BJ (cell line): ENCODE results near the gene TTC21A. TPM values are rescaled to one million over a fixed set of nuclear protein-coding genes. Genes with fewer than 3 reads are reported as not detected.

Source experiments
- CTCF ChIA-PET: fragments of 350-600 bp; formaldehyde crosslinking; extraction: SDS; loops from one replicate; lab custom pipeline; 2021; ENCODE audit warnings: antibody characterized with exemption, inconsistent platforms; lab: Yijun Ruan, JAX
- POLR2A ChIA-PET: fragments of 300-600 bp; sonication (Branson Sonifier 250); formaldehyde crosslinking; extraction: SDS; loops from one replicate; lab custom pipeline; 2021; ENCODE audit warnings: antibody characterized with exemption; lab: Charles Lee
- DNase-seq: peaks from one replicate; pipeline ENCODE4 v3.0.0-alpha.2; 2011; ENCODE audit warnings: low read depth
- H3K27me3 ChIP-seq: 2 replicates; pipeline ENCODE4 v1.6.0; 2011; ENCODE audit warnings: low read length; ENCODE audit not compliant: control insufficient read depth, insufficient read depth
- H3K36me3 ChIP-seq: 2 replicates; pipeline ENCODE4 v1.5.1; 2011; ENCODE audit warnings: low read length; ENCODE audit not compliant: control insufficient read depth, insufficient read depth
- H3K4me3 ChIP-seq: 2 replicates; pipeline ENCODE4 v1.5.1; 2011; ENCODE audit warnings: low read depth, mild to moderate bottlenecking, control low read depth, low read length
- CTCF ChIP-seq: IDR thresholded peaks from 2 replicates; pipeline ENCODE4 v1.5.1; 2011; ENCODE audit warnings: low read depth, mild to moderate bottlenecking, control low read depth, inconsistent platforms, low read length, moderate library complexity; ENCODE audit not compliant: insufficient read depth
- polyA plus RNA-seq: library from polyadenylated mRNA; depleted of rRNA; stranded (reverse); fragments of >200 nt; gene quantifications from 2 replicates; pipeline ENCODE4 v1.2.3, GENCODE V29; 2011

TTC21A gene
- polyA plus RNA-seq, 1 experiment, result 2.3 TPM

DNA sequence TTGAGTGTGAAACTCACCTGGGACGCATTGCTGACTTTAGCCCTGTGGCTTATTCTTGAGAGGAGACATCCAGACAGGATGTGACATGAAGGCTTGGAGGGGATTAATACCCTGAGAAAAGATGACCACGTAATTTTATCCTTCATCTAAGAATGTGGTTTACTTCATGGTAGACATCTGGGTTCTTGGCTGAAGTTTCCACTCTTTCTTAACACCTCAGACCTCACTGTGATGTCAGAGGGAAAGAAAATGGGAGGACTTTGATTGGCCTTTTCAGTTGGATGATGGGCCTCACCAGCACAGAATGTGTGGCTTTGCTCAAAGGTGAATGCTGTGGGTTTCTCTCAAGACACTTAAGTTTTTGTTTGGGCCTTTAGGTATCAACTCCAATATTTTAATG is 16.6 kb upstream of the TTC21A start:
- TF ChIP-seq CTCF, result no peak
- DNase-seq, result no peak
- CTCF ChIA-PET, result interaction anchor here (1.9 kb wide), 1 partner anchor 197 kb away, joined by 5 read pairs; no protein-coding TSS in a partner anchor

DNA sequence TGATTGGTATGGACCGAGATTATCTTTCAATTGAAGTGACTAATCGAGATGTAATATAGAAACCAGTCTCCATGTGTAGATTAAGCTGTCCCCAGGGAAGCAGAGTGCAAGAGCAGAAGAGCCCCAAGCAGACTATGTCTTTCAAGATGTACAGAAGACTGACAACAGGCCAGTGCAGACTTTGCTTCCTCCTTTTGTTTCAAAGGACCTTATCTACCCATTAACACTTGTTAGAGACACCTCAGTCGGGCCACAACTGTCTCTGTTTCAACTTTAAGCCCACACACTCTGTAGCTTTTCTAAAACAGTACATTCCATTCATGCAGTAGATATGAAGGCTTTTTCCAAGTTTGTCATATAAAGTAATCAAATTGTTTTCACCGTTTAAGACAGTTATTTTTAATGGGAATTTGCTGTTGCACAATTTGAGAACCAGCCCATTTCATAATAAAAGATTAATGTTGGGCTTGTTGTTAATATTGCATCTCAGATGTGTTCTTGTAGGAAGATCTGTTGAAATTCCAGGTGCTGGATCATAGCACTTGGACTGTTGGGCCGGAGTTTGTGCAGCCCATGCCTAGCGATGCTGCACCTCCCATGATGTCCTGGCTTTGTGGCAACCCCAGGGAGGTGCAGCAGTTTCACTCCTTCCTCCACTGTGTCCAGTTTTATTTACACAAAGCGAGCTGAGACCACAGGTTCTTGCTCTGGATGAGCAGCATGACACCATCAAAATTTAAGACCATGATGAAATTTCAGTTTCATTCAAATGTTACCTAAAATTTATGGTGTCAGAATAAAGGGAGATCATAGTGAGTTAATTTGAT is 12.4 kb upstream of the TTC21A start:
- Histone ChIP-seq H3K36me3 (peaks cover 34% of the 10 kb centered on the region), H3K27me3 (no peaks in the 10 kb centered on the region), H3K4me3 (no peak overlapping the region)
- CTCF ChIA-PET, result interaction anchor here (2.6 kb wide), 1 partner anchor 197 kb away, joined by 11 read pairs; no protein-coding TSS in a partner anchor
- POLR2A ChIA-PET, result interaction anchor here (0.6 kb wide), 1 partner anchor 42 kb away, joined by 3 read pairs; no protein-coding TSS in a partner anchor
- no peak for DNase-seq
- no peak for TF ChIP-seq CTCF

More for the DNA sequence above, 16.6 kb upstream of the TTC21A start:
- peaks cover 8% of the 10 kb centered on the region for H3K36me3 ChIP-seq
- POLR2A ChIA-PET, result no interaction called here
- H3K4me3 ChIP-seq, result no peak overlapping the region
- H3K27me3 ChIP-seq, result no peaks in the 10 kb centered on the region

- no peak for DNase-seq
- no peaks in the 10 kb centered on the region for H3K27me3 ChIP-seq
- peaks cover 38% of the 10 kb centered on the region for H3K36me3 ChIP-seq
- ChIA-PET CTCF (interaction anchor here (0.8 to 2.1 kb wide), 3 partner anchors 9 to 193 kb away, joined by 3 to 8 read pairs (median 3); no protein-coding TSS in a partner anchor), POLR2A (no interaction called here)
- no peak overlapping the region for H3K4me3 ChIP-seq
- no peak for TF ChIP-seq CTCF
Observed at GRCh38 chr3:39095778-39096177, 11.7 kb upstream of the TTC21A start.

DNA sequence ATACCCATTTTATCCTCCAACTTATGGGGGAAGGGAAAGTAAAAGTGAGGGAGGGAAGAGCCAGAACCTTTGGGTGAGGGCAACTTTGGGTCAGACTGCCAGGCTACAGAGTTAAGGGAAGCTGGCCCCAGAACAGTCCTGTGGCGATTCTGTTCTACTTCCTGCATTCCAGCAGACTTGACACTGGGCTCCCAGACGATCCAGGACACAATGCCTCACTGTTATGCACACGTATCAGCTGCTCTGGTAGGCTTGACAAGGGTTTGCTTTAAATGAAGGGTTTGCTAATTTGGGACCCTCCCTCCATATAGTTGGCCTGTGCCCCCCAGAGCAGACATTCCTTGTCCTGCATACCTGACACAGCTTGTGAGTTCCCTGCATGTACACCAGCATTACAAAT is 10.7 kb upstream of the TTC21A start:
- TF ChIP-seq CTCF, result no peak
- CTCF ChIA-PET, result interaction anchor here (1.1 to 2.1 kb wide), 4 partner anchors 9 to 195 kb away, joined by 3 to 8 read pairs (median 4); no protein-coding TSS in a partner anchor

GRCh38 chr3:39097716-39098472 is 9.6 kb upstream of the TTC21A start:
- POLR2A ChIA-PET, result no interaction called here
- no peak overlapping the region for H3K4me3 ChIP-seq
- CTCF ChIA-PET, result interaction anchor here (1.1 to 2.1 kb wide), 2 partner anchors 190 to 191 kb away, joined by 4 to 8 read pairs; no protein-coding TSS in a partner anchor
- TF ChIP-seq CTCF, result no peak
- DNase-seq, result no peak
- peaks cover 38% of the 10 kb centered on the region for H3K36me3 ChIP-seq
- no peaks in the 10 kb centered on the region for H3K27me3 ChIP-seq

More for the DNA sequence above, 10.7 kb upstream of the TTC21A start:
- Histone ChIP-seq H3K4me3 (no peak overlapping the region), H3K27me3 (no peaks in the 10 kb centered on the region), H3K36me3 (peaks cover 40% of the 10 kb centered on the region)
- POLR2A ChIA-PET, result no interaction called here
- DNase-seq, result no peak
